Activated CD4-positive, alpha-beta T cell treated with anti-CD3 and anti-CD28 coated beads, Interleukin-2, Interleukin-4, amounts not matched to agents 100 ng/mL and 50 ng/mL, durations not matched to agents 16 hours and 8 hours (primary cell): Measurements from ENCODE around the gene TGFBR3.

Source experiments
- DNase-seq: peaks from one replicate; pipeline ENCODE4 v3.0.0-alpha.2; 2020; ENCODE audit warnings: low spot score

TGFBR3 gene

DNA sequence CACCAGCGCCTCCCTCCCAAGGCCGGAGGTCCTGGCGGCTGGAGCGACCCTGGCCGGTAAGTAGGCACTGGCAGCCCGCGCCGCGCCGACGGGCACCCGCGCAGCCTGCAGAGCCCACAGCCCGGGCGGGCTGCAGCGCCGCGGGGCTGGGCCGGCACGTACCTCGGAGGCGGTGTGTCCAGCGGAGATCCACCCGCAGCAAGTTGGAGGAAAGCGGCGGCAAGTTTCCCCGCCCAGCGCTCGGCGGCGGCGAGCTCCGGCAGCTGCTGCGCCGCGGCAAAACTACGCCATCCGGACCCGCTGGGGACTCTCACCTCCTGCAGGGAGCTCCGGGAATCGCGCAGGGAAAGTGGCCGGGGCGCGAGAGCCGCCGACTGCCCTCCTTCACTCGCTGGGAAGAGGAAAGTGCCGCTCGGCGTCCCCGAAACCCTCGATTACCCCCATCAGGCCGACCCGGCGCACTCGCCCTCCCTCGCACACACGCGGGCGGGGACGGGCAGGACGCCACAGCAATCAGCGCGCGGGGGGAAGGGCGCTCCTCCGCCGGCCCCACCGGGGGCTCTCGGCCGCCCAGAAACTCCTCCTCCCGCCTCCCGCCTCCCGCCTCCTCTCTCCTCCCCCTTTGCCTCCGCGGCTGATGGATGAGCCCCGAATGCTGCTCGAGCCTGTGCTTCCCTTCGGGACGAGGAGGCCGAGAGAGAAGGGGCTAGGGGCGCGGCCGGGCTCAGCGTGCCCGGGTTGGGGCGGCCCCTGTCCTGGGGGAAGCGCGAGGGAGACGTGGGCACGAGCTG, at the start of gene TGFBR3:
TSS of gene TGFBR3 (minus strand) at position 436 of the 791 bp plus-strand sequence. CDS start 24,620 bp downstream, outside the sequence.
- peak; percentile 78 for DNase-seq

DNA sequence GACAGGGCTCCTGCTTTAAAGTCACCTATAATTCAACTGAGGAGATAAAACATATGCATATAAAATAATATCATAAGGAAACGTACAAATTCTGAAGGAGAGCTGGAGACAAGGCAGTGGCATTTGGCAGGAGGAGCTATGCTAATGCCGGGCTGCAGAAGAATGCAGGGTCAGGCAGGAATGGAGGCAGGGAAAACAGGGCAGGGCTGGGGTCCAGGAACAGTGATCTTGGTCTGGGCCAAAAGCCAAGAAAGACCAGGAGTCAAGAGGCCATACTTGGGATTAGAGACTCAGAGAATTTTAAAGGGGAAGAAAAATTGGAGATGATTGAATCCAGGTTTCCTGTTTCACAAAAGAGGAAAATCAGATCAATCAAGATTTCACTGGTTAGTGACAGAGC, 43.3 kb upstream of the TGFBR3 start:
- DNase-seq, result no peak

DNA sequence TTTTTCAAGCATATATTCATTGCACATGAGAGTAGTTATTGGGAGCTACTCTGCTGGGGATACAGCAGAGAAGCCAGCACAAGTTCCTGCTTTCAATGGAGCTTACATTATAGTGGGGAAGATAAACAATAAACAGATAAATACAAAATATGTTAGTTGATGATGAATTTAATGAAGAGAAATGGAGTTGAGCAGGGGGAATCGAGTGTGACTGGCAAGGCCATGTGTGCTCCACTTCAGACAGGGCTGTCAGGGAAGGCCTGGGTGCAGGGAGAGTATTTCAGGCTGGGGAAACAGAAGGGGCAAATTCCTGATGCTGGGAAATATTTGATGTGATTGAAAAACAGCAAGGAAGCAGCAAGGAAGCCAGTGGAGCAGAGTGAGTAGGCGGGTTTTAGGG, 42.1 kb upstream of the TGFBR3 start:
- DNase-seq, result no peak

DNA sequence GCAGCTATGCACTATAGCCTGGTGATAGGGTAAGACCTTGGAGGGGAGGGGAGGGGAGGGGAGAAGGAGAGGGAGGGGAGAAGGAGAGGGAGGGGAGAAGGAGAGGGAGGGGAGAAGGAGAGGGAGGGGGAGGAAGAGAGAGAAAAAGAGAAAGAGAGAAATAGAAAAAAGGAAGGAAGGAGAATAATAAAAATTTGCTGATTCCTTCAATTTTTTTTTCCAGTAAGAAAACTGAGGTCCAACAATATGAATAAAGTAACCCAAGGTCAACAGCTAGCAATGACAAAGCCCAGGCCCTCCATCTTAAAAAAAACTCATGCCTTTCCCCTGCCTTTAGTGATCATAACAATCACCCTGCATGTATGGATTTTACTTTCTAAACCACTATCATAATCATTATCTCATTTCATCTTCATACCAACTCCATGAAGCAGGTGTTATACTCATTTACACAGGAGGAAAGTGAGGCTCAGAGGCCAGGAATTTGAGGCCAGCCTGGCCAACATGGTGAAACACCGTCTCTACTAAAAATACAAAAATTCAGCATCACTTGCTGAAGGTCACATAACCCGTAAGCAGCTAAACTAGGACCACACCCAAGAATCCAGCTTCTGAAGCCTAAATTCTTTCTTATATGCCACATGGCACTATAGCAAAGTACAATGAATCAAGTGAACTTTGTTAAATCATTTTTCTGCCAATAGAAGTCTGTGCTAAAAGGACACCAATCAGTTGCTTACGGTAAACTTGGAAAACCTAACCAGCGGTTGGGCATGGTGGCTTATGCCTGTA, 39.9 kb upstream of the TGFBR3 start:
- DNase-seq, result no peak

DNA sequence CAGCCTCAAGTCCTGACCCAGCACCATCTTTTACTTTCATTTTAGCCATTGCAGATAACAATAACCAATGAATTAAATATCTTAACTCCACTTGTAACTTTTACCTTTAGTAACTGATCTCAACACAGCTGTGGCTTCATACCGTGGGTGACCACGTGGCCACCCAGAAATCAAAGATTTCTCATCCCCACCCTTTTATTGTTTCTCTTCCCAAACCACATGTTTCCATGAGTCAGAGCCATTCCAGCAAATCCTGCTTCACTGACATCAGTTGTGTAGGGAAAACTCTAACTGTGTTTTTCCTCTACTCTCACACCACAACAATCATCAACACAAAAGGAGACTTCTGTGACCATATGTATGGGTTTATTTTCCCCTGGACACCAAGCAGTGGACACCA, 38.2 kb upstream of the TGFBR3 start:
- DNase-seq, result no peak

DNA sequence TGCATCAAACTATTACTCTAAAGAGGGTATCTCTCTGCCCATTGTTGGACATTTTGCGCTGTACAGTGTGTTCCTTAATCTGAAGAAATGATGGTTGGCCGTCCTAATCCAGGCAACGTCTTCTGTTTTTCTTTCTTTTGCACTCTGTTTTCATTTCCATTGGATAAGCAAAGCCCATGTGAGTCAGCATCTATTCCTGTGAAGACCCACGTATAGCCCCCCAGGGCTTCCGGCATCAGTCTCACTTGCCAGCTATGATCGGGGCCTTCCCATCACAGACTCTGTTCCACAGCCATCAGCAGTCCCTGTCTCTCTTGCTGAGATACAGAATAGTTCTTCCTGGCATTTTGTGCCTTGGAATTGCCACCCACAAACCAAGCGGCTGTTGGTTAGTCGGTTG, 34.0 kb upstream of the TGFBR3 start:
- DNase-seq, result no peak

DNA sequence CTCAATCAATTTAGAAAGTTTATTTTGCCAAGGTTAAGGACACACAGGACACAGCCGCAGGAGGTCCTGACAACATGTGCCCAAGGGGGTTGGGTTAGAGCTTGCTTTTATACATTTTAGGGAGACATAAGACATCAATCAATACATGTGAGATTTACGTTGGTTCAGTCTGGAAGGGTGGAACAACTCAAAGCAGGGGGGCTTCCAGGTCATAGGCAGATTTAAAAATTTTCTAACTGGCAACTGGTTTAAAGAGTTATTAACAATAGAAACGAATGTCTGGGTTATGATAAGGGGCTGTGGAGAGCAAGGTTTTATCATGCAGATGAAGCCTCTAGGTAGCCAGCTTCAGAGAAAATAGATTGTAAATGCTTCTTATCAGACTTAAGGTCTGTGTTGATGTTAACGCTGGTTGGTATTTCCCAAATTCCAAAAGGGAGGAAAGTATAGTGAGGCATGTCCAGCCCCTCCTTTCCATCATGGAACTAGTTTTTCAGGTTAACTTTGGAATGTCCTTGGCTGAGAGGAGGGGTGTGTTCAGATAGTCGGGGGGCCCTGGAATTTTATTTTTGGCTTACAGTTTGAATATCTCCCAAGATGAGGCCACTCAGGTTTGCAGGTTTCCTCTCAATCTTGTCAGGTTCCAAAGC, 31.0 kb upstream of the TGFBR3 start:
- DNase-seq, result no peak

DNA sequence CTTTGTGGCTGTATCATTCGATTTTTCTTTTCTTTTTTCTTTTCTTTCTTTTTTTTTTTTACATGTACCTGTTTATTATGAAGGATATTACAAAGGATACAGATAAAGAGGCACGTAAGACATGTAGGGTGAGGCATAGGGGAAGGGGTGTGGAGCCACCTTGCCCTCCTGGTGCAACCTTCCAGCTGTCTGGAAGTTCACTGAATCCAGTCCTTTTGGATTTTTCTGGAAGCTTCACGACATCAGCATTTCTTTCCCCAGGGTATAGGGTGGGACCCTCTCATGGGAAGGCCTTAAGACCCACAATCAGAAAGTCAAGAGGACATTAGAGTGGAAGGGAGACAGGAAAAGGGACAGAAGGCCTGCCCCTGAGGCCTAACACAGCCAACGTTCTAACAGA, 30.1 kb upstream of the TGFBR3 start:
- DNase-seq, result no peak

DNA sequence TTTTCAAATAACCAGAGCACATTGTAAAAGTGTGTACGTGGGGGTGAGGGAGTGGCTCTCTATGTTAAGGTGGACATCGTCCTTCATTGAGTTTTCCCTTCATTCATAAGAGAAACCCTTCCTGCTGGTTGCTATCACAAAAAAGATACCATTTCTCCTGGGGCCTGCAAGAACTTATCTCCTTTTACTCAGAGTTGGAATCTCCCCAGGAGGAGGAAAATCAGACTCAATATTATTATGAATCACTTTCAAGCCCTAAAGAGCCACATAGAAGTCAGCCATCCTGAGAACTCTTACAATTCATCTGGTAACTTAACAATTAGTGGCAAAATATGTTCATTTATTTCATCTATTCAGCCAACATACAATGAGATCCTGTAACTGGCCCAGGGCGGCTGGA, 27.1 kb upstream of the TGFBR3 start:
- DNase-seq, result no peak

DNA sequence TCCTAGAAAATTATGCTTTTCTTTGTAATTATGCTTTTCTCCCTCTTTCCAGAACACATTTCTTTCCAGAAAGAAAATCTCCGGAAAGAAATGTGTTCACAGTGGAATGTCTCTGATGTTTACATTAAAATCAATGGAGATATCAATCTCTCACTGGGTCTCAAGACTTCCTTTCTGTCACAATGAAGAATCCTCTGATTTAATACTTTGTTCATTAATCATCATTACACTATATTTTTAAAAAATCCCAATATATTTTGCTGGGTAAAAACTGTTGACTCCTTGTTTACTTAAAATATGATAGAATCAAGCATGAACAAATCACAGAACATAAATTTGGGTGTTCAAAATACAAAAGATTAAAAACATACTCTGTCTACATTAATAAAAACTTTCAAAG, 26.3 kb upstream of the TGFBR3 start:
- no peak for DNase-seq

DNA sequence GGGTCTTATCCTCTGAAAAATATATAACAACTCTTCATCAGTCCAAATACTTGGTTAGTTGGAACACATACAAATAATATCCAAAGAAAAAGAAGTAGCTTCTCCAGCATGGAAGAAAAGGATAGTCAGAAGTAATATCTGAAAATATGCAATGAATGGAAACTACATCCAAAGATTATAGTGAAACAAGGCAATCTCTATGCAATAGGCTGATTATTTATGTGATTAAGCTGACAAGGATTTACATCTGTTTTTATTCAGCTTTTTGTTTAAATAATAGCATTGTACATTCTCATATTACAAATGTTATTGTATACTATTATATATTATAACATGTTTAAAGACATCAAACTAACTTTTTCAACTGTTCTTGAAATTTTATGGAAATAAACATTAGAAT, 15.3 kb upstream of the TGFBR3 start:
- no peak for DNase-seq

DNA sequence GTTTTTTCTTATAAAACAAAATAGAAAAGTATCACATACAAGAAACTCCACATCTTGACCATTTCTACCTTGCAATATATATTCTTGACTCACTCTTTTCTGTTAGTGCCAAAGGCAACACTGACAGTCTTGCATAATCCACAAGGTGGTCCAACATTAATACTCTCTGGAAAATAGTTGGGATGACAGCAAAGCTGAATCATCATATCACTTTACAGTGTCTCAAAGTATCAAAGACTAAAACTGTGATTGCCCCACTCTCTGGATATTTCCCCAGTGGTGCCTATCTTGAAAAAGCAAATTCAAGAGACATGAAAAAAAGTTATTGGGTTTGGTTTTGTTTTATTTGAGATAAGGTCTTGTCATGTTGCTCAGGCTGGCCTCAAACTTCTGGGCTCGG, 14.6 kb upstream of the TGFBR3 start:
- no peak for DNase-seq

DNA sequence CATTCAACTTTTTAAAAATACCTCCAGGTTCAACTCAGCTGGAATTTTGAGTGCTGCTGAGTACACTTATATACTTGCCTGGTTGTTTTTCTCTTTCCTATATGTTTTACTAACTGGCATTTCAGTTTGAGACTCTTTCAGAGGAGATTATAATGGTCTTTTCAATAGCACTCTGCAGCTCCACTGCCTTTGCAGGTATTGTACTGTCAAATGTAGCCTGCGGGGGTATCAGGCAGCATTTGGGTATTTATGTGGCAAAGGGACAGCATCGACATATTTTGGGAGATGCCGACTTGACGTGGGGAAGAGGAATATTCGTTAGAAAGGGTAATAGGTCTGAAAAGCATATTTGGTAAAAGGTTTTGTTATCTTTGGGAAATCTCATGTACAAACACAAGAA, 11.1 kb upstream of the TGFBR3 start:
- no peak for DNase-seq

DNA sequence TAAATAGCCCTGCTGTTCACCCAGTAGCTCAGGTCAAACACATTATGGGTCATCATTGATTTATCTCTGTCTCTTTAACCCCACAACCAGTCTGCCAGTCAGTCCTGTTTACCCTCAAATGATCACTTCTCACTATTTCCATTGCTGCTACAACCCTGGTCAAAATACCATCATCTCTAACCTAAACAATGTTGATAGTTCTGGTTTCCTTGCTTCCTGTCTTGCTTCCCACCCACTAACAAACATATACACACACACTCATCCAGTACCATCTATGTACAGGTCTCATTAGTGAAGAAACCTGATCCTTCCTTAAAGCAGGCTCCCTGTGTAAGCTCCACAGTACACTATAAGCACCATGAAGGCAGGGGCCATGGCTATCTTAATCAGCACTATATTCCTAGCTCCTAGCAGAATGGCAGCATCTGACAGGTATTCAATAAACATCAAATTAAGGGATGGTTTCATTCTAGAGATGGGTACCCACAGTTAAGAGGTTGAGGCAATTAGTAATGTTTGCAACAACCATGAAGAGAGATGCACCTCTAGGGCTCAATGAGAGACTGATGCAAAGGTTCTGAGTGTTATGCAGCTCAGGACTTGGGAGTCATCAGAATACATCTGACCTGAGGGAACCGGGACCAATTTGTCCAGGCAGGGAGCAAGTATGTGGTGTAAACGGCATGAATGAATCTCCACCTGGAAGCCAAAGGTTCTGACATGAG, 10.0 kb upstream of the TGFBR3 start:
- DNase-seq, result no peak

DNA sequence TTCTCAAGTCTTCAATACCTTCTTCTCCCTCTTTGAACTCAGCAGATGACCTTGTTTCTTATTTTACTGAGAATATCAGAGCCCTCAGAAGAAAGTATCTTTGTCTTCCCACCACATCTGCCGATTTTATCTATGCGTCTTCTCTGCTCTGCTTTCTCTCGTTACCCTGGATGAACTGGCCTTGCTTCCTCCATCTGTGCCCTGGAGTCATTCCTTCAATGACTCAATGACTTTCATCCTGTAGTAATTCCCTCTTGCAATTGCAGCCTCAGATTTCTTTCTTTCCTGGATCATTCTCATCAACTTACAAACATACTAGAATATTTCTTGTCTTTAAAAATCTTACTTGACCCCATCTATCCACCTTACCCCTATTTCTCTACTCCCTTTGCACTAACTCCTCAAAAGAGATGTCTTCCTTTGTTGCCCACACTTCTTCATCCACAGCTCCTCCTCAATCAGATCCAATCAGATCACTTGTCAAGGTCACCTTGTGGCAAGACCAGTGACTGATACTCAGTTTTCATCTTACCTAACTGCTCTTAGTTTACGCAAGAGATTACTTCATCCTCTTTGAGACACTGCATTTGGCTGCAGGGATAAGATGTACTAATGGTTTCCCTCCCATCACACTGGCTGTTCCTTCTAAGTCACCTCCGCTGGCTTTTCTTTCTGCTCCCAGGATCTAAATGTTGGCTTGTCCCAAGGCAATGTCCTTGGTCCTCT, 8.2 kb upstream of the TGFBR3 start:
- DNase-seq, result no peak

DNA sequence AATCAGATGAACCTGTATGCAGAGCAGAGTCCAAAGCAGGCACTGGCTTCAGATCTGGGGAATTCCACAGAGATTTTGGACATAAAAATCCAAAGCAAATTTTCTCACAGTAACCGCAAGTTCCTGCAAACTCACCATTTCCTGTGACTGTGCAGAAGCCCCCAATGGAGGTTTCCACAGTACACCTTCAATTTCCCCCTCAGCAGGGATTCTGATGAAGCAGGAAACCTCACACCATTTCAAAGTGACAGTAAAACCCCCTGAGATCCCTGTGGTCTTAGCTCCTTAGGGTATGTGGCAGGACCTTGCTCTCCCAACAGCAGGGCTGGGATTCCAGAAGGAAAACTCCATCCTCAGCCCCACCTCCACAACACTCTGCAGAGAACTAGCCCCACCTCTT, 6.0 kb upstream of the TGFBR3 start:
- DNase-seq, result no peak

DNA sequence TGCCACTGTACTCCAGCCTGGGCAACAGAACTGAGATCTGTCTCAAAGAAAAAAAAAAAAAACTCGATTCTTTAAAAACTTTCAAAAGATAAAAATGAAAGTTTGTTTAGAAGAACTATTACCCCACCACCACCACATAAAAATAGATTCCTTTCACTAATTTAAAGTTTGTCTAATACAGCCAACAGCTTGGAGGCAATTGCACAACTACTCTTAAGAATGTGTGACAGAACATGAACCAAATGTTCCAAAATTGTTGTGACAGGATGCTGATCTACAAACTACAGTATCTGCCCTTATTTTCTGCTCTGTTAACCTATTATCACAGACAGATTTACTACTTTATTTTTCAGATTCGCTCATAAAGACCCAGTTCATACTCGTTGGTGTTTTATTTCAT, 5.5 kb upstream of the TGFBR3 start:
- DNase-seq, result no peak

DNA sequence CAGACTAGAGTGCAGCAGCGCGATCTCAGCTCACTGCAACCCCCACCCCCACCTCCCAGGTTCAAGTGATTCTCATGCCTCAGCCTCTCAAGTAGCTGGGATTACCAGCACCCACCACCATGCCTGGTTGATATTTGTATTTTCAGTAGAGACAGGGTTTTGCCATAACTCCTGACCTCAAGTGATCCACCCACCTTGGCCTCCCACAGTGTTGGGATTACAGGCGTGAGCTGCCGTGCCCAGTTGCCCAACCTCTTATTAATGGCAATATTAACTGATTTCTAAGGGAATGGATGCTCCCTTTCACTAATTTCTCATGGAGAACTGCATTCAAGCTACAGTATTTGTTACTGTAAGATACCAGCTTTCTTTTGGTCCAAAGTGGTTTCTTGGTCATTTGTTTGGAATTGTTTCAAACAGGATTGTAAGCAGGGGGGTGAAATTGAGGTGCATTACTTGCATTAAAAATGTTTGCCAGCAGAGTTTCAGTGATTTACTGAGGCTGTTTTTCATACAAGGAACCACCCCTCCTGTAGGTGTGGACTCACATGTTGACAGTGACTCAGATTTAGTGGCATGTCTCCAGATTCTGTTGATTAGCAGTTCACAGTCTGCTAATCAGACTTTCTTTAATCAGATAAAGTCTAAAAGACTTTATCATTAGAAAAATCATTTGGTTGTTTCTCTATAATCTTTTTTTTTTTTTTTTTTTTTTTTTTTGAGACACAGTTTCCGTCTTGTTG, 3.9 kb upstream of the TGFBR3 start:
- peak; percentile 31 for DNase-seq

DNA sequence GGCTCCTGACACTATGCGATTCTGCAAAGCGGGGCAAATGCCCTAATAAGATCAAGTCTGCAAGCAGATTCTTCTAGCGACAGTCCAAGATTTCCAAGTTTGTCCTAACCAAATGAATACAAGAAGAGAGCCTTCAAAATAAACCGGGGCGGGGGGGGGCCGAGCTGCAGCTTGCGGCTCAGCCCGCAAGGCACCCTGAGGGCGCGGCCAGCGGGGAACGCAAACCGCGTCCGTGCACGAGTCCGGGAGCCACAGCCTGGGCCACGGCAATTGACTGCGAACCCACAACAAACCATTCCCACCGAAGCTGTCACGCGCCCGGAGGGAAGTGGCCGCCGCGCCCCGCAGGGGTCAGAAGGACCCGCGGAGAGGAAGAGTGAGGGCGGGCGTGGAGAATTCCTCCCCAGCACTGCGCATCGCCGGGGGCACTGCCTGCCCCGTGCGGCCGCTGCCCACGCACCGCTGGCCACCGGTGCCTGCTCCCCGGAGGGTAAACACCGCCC, 687 bp downstream of the TGFBR3 start:
- DNase-seq, result no peak

DNA sequence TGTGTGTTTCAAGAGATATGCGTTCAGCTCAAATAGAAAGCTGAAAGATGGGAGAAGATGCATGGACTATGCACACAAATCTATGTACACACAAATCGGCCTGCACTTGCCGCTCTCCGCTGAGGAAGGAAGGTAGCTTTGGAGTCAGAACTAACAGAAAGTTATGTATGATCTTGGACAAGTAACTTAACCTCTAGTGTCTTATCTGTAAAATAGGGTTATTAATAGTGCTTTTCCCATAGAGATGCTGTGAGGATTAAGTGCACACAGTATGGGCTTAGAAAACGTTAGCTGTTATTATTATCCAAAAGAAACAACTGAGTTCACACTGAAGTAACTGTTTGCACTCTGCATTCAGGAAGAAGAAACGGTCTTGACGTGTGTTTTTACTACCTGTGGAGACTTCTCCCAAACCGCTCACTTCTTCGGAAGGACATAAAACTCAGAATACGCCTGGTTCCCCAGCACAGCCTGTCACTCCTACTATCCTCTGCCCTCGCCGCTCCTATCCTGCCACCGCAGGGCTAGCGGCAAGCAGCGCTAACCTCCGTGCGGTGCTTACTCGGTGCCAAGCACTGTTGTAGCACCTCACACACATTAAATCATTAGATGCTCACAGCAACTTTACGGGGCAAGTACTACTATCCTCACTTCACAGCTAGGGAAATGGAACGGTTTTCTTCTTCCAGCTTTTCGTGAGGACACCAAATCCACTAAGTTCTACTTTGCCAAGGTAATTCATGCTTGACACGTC, 1.3 kb downstream of the TGFBR3 start:
- DNase-seq, result peak; percentile 49
